DND-41 (cell line): ENCODE data around the gene MLLT6.
A peak's percentile ranks its signal among the peaks of the same experiment; 100 is the strongest.

ENCODE experiments used
- ATAC-seq: fragments of 200-7000 bp; cut with Tn5 transposase; 3 replicates; pipeline ENCODE4 v1.9.1; 2021; ENCODE audit warnings: low read depth; ENCODE audit not compliant: insufficient read depth
- DNase-seq: peaks from one replicate; pipeline ENCODE4 v3.0.0-alpha.2; 2020
- H2AFZ ChIP-seq: 2 replicates; pipeline ENCODE4 v1.6.0; 2012; ENCODE audit warnings: low read depth, low read length
- H3K27ac ChIP-seq: 2 replicates; pipeline ENCODE4 v1.5.1; 2012; ENCODE audit warnings: low read length, inconsistent platforms
- H3K27me3 ChIP-seq: fragments of 200-600 bp; sonication (generic); 2 replicates; pipeline ENCODE4 v1.6.0; 2012; ENCODE audit warnings: low read length, mild to moderate bottlenecking, inconsistent platforms; ENCODE audit not compliant: insufficient read depth, poor library complexity
- H3K36me3 ChIP-seq: 2 replicates; pipeline ENCODE4 v1.5.1; 2012; ENCODE audit warnings: low read length, inconsistent platforms; ENCODE audit not compliant: insufficient read depth
- H3K4me1 ChIP-seq: 2 replicates; pipeline ENCODE4 v1.5.1; 2012; ENCODE audit warnings: mild to moderate bottlenecking, low read length; ENCODE audit not compliant: insufficient read depth
- H3K4me2 ChIP-seq: 2 replicates; pipeline ENCODE4 v1.6.0; 2012; ENCODE audit warnings: mild to moderate bottlenecking, moderate library complexity, low read length, inconsistent platforms; ENCODE audit not compliant: insufficient read depth
- H3K4me3 ChIP-seq, 2 experiments: fragments of 200-600 bp in 1 of 2; shearing (Covaris generic) in 1 of 2; 2 replicates each; pipeline ENCODE4 v1.5.1; 2012 to 2016; ENCODE audit warnings: inconsistent platforms in 2 of 2, low read length in 2 of 2, mild to moderate bottlenecking in 2 of 2, low read depth in 1 of 2, moderate library complexity in 1 of 2
- H3K79me2 ChIP-seq: 2 replicates; pipeline ENCODE4 v1.6.0; 2012; ENCODE audit warnings: low read length, inconsistent platforms; ENCODE audit not compliant: insufficient read depth
- H3K9ac ChIP-seq: 2 replicates; pipeline ENCODE4 v1.6.0; 2012; ENCODE audit warnings: low read depth, mild to moderate bottlenecking, inconsistent platforms, low read length, moderate library complexity
- H3K9me3 ChIP-seq: 2 replicates; pipeline ENCODE4 v1.5.1; 2012; ENCODE audit warnings: low read length, moderate library complexity, mild to moderate bottlenecking, inconsistent platforms; ENCODE audit not compliant: insufficient read depth, severe bottlenecking
- H4K20me1 ChIP-seq: 2 replicates; pipeline ENCODE4 v1.6.0; 2012; ENCODE audit warnings: low read length; ENCODE audit not compliant: insufficient read depth
- CTCF ChIP-seq: IDR thresholded peaks from 2 replicates; pipeline ENCODE4 v1.5.1; 2012; ENCODE audit warnings: borderline replicate concordance, low read length, moderate library complexity, mild to moderate bottlenecking; ENCODE audit not compliant: poor library complexity, severe bottlenecking; ENCODE audit errors: extremely low read depth
- EZH2 ChIP-seq: IDR thresholded peaks from 3 replicates; pipeline ENCODE4 v1.6.1; 2012; ENCODE audit warnings: borderline replicate concordance, low read depth, mild to moderate bottlenecking, moderate library complexity, low read length, inconsistent platforms; ENCODE audit not compliant: severe bottlenecking

Gene MLLT6

GRCh38 chr17:38663125-38663751 is 41.8 kb upstream of the MLLT6 start:
- H3K4me1 ChIP-seq = peaks cover 10% of the 10 kb centered on the region
- no peak overlapping the region for H2AFZ ChIP-seq
- H3K4me3 ChIP-seq = no peak overlapping the region
- H4K20me1 ChIP-seq = no peaks in the 10 kb centered on the region
- H3K27ac ChIP-seq = no peak overlapping the region
- ATAC-seq (peak; percentile 64; the same call in 2 of the 3 replicates), DNase-seq (peak; percentile 59)
- H3K9me3 ChIP-seq = no peaks in the 10 kb centered on the region
- no peak overlapping the region for H3K9ac ChIP-seq
- no peak overlapping the region for H3K4me2 ChIP-seq
- H3K79me2 ChIP-seq = no peaks in the 10 kb centered on the region
- H3K36me3 ChIP-seq = no peaks in the 10 kb centered on the region
- peaks cover 4% of the 10 kb centered on the region for H3K27me3 ChIP-seq
- TF ChIP-seq EZH2 = no peak
- TF ChIP-seq CTCF = peak; percentile 78

GRCh38 chr17:38663964-38664644 is 41.0 kb upstream of the MLLT6 start:
- no peaks in the 10 kb centered on the region for H3K36me3 ChIP-seq
- ATAC-seq (no peak), DNase-seq (no peak)
- H3K27me3 ChIP-seq = peaks cover 8% of the 10 kb centered on the region
- no peak overlapping the region for H3K27ac ChIP-seq
- H3K9ac ChIP-seq = no peak overlapping the region
- peaks cover 1% of the 10 kb centered on the region for H3K4me1 ChIP-seq
- no peak overlapping the region for H2AFZ ChIP-seq
- no peak overlapping the region for H3K4me2 ChIP-seq
- no peak overlapping the region for H3K4me3 ChIP-seq
- H3K9me3 ChIP-seq = no peaks in the 10 kb centered on the region
- H4K20me1 ChIP-seq = no peaks in the 10 kb centered on the region
- no peak for TF ChIP-seq CTCF
- TF ChIP-seq EZH2 = no peak
- H3K79me2 ChIP-seq = no peaks in the 10 kb centered on the region

- no peak overlapping the region for H3K4me2 ChIP-seq
- ATAC-seq = peak; percentile 73
- H2AFZ ChIP-seq = no peak overlapping the region
Measured at GRCh38 chr17:38667099-38667786, 37.8 kb upstream of the MLLT6 start.

More at GRCh38 chr17:38667099-38667786, 37.8 kb upstream of the MLLT6 start:
- DNase-seq = peak; percentile 64
- no peaks in the 10 kb centered on the region for H3K9me3 ChIP-seq
- TF ChIP-seq EZH2 (no peak), CTCF (peak; percentile 100)
- peaks cover 22% of the 10 kb centered on the region for H3K27me3 ChIP-seq
- H3K79me2 ChIP-seq = no peaks in the 10 kb centered on the region
- H3K27ac ChIP-seq = no peak overlapping the region
- H3K4me1 ChIP-seq = 0 out of 2 replicates have a peak, but pooled peaks cover 1% of the 10 kb centered on the region
- H3K4me3 ChIP-seq = no peak overlapping the region
- H3K36me3 ChIP-seq = no peaks in the 10 kb centered on the region
- H4K20me1 ChIP-seq = peaks cover 7% of the 10 kb centered on the region; the same call in 1 of the 2 replicates
- no peak overlapping the region for H3K9ac ChIP-seq
